CD4-positive, alpha-beta T cell treated with Interleukin-10 for 1 hour (primary cell): ENCODE measurements around the gene TPST1.
"Not testable (repeated sequence)": the region's sequence is repeated elsewhere in the genome, so short reads cannot be mapped to it uniquely, and the experiment has no call there.

Source experiments
- DNase-seq: peaks from one replicate; pipeline ENCODE4 v3.0.0-alpha.2; 2020

Gene TPST1

GRCh38 chr7:66204822-66205740, at the start of gene TPST1:
Gene TPST1 (plus strand): TSS chr7:66205334. CDS start chr7:66240426, 35,092 bp downstream.
- peak; percentile 85 for DNase-seq

- not testable (repeated sequence) for DNase-seq
Observed at GRCh38 chr7:66156035-66156434, 49.1 kb upstream of the TPST1 start.

GRCh38 chr7:66157060-66157459, 48.1 kb upstream of the TPST1 start:
- DNase-seq: no peak

GRCh38 chr7:66162622-66163021, 42.5 kb upstream of the TPST1 start:
- DNase-seq: no peak

GRCh38 chr7:66163186-66163610, 41.9 kb upstream of the TPST1 start:
- DNase-seq: no peak

- DNase-seq: no peak
Observed at GRCh38 chr7:66164356-66164755, 40.8 kb upstream of the TPST1 start.

GRCh38 chr7:66167773-66168387, 37.3 kb upstream of the TPST1 start:
- DNase-seq: no peak

- no peak for DNase-seq
Observed at GRCh38 chr7:66169616-66170015, 35.5 kb upstream of the TPST1 start.

GRCh38 chr7:66170309-66171231, 34.6 kb upstream of the TPST1 start:
- no peak for DNase-seq

- not testable (repeated sequence) for DNase-seq
Observed at GRCh38 chr7:66172536-66173401, 32.4 kb upstream of the TPST1 start.

GRCh38 chr7:66173856-66174255, 31.3 kb upstream of the TPST1 start:
- no peak for DNase-seq

GRCh38 chr7:66175006-66175405, 30.1 kb upstream of the TPST1 start:
- not testable (repeated sequence) for DNase-seq

- no peak for DNase-seq
Observed at GRCh38 chr7:66176914-66177313, 28.2 kb upstream of the TPST1 start.

GRCh38 chr7:66178258-66178657, 26.9 kb upstream of the TPST1 start:
- no peak for DNase-seq

GRCh38 chr7:66181329-66181728, 23.8 kb upstream of the TPST1 start:
- DNase-seq: no peak

- no peak for DNase-seq
Observed at GRCh38 chr7:66181845-66182244, 23.3 kb upstream of the TPST1 start.

- DNase-seq: no peak
Observed at GRCh38 chr7:66182920-66183319, 22.2 kb upstream of the TPST1 start.

- DNase-seq: no peak
Observed at GRCh38 chr7:66183700-66184099, 21.4 kb upstream of the TPST1 start.

- DNase-seq: no peak
Observed at GRCh38 chr7:66185680-66186187, 19.4 kb upstream of the TPST1 start.

- no peak for DNase-seq
Observed at GRCh38 chr7:66186991-66187390, 18.1 kb upstream of the TPST1 start.

- no peak for DNase-seq
Observed at GRCh38 chr7:66187905-66188304, 17.2 kb upstream of the TPST1 start.

GRCh38 chr7:66188645-66189044, 16.5 kb upstream of the TPST1 start:
- no peak for DNase-seq
